GM23338 (cell line): Measurements from ENCODE around the gene CELF4. TPM values are rescaled to one million over a fixed set of nuclear protein-coding genes. Genes with fewer than 3 reads are reported as not detected.

ENCODE experiments used
- ATAC-seq: fragments of 200-7000 bp; cut with Tn5 transposase; 3 replicates; pipeline ENCODE4 v1.9.1; 2020
- DNase-seq: peaks from one replicate; pipeline ENCODE4 v3.0.0-alpha.2; 2015; ENCODE audit warnings: low spot score
- H2AFZ ChIP-seq: fragments of 200-600 bp; sonication (generic); 2 replicates; pipeline ENCODE4 v1.8.0; 2016; ENCODE audit warnings: antibody characterized with exemption, mild to moderate bottlenecking, moderate library complexity
- H3F3A ChIP-seq: fragments of 200-600 bp; sonication (generic); replicated peaks from 2 replicates; pipeline ENCODE4 v1.8.0; 2017; ENCODE audit warnings: antibody characterized with exemption, mixed run types, low read depth
- H3K27ac ChIP-seq: fragments of 200-600 bp; sonication (generic); 2 replicates; pipeline ENCODE4 v1.6.1; 2016; ENCODE audit warnings: low read depth
- H3K27me3 ChIP-seq: fragments of 200-600 bp; sonication (generic); 2 replicates; pipeline ENCODE4 v1.8.0; 2016; ENCODE audit warnings: mild to moderate bottlenecking, mixed run types, moderate library complexity; ENCODE audit not compliant: insufficient read depth
- H3K36me3 ChIP-seq: fragments of 200-600 bp; sonication (generic); 2 replicates; pipeline ENCODE4 v1.8.0; 2016; ENCODE audit warnings: mild to moderate bottlenecking; ENCODE audit not compliant: insufficient read depth
- H3K4me1 ChIP-seq: fragments of 200-600 bp; sonication (generic); 2 replicates; pipeline ENCODE4 v1.8.0; 2016; ENCODE audit warnings: mild to moderate bottlenecking, moderate library complexity; ENCODE audit not compliant: insufficient read depth
- H3K4me2 ChIP-seq: fragments of 200-600 bp; sonication (generic); 2 replicates; pipeline ENCODE4 v1.7.1; 2017; ENCODE audit warnings: mixed run types
- H3K4me3 ChIP-seq: fragments of 200-600 bp; sonication (generic); 2 replicates; pipeline ENCODE4 v1.6.1; 2016; ENCODE audit warnings: mixed run types
- H3K79me2 ChIP-seq: fragments of 200-600 bp; sonication (generic); replicated peaks from 2 replicates; pipeline ENCODE4 v1.8.0; 2017; ENCODE audit warnings: mild to moderate bottlenecking; ENCODE audit not compliant: insufficient read depth
- H3K9me2 ChIP-seq: fragments of 200-600 bp; sonication (generic); 2 replicates; pipeline ENCODE4 v1.8.0; 2017; ENCODE audit not compliant: insufficient read depth
- H4K20me1 ChIP-seq: fragments of 200-600 bp; sonication (generic); replicated peaks from 2 replicates; pipeline ENCODE4 v1.8.0; 2017; ENCODE audit warnings: mild to moderate bottlenecking; ENCODE audit not compliant: insufficient read depth
- H3K27ac Mint-ChIP-seq: 2 replicates; pipeline ENCODE4 v1.8.0; 2020; ENCODE audit warnings: inconsistent platforms, mild to moderate bottlenecking, moderate library complexity, mixed read lengths
- H3K27me3 Mint-ChIP-seq: 3 replicates; pipeline ENCODE4 v1.8.0; 2022; ENCODE audit warnings: low read depth, mild to moderate bottlenecking, moderate library complexity, mixed read lengths, inconsistent platforms; ENCODE audit not compliant: insufficient read depth, poor library complexity
- H3K36me3 Mint-ChIP-seq: 3 replicates; pipeline ENCODE4 v1.8.0; 2021; ENCODE audit warnings: low read depth, mild to moderate bottlenecking, inconsistent platforms, moderate library complexity, mixed read lengths
- H3K4me1 Mint-ChIP-seq: 3 replicates; pipeline ENCODE4 v1.8.0; 2020; ENCODE audit warnings: mild to moderate bottlenecking, inconsistent platforms, mixed read lengths
- H3K4me3 Mint-ChIP-seq: 3 replicates; pipeline ENCODE4 v1.8.0; 2021; ENCODE audit warnings: moderate library complexity, mild to moderate bottlenecking, inconsistent platforms, mixed read lengths
- H3K9me3 Mint-ChIP-seq: 3 replicates; pipeline ENCODE4 v1.8.0; 2020; ENCODE audit warnings: moderate library complexity, mild to moderate bottlenecking, inconsistent platforms, mixed read lengths
- CREB1 ChIP-seq: fragments of 250-450 bp; sonication (Bioruptor Pico); IDR thresholded peaks from 2 replicates; pipeline ENCODE4 v1.5.0; 2020; ENCODE audit warnings: low read depth, mild to moderate bottlenecking, moderate library complexity
- EZH2 ChIP-seq: fragments of 200-600 bp; sonication (generic); IDR thresholded peaks from one replicate; pipeline ENCODE4 v1.8.0; 2017; ENCODE audit warnings: antibody characterized with exemption, mild to moderate bottlenecking, low read depth; ENCODE audit not compliant: unreplicated experiment
- EZH2phosphoT487 ChIP-seq: fragments of 200-600 bp; sonication (generic); IDR thresholded peaks from one replicate; pipeline ENCODE4 v1.8.1; 2018; ENCODE audit warnings: antibody characterized with exemption; ENCODE audit not compliant: unreplicated experiment
- JUNB ChIP-seq: IDR thresholded peaks from one replicate; pipeline ENCODE4 v1.6.1; 2016; ENCODE audit warnings: antibody characterized with exemption; ENCODE audit not compliant: unreplicated experiment
- NANOG ChIP-seq: IDR thresholded peaks from 2 replicates; pipeline ENCODE4 v1.6.1; 2016; ENCODE audit warnings: antibody characterized with exemption, borderline replicate concordance
- POLR2AphosphoS5 ChIP-seq: IDR thresholded peaks from 2 replicates; pipeline ENCODE4 v1.6.1; 2016; ENCODE audit warnings: antibody characterized with exemption, low read depth
- STAT1 ChIP-seq: IDR thresholded peaks from one replicate; pipeline ENCODE4 v1.6.1; 2016; ENCODE audit warnings: antibody characterized with exemption; ENCODE audit not compliant: unreplicated experiment
- ZNF114 ChIP-seq: fragments of 250-450 bp; sonication (Bioruptor Pico); IDR thresholded peaks from 2 replicates; pipeline ENCODE4 v1.5.0; 2020; ENCODE audit warnings: mild to moderate bottlenecking, moderate library complexity
- ZNF331 ChIP-seq: fragments of 250-450 bp; sonication (Bioruptor Pico); IDR thresholded peaks from 2 replicates; pipeline ENCODE4 v1.5.0; 2020; ENCODE audit warnings: low read depth, mild to moderate bottlenecking, moderate library complexity
- polyA plus RNA-seq: library from polyadenylated mRNA; unstranded; fragments of >200 nt; fragmentation: Nextera tagmentation; extraction: Ambion mirVana; gene quantifications from 2 replicates; pipeline ENCODE4 v1.2.1, GENCODE V29; 2016
- total RNA-seq: library from RNA; depleted of rRNA; stranded (reverse); fragments of >200 nt; shearing (Covaris generic); gene quantifications from 2 replicates; pipeline ENCODE4 v1.2.3, GENCODE V29; 2014
- TF ChIP-seq, protein P1 (sequence below), 2 experiments: fragments of 200-600 bp in 1 of 2; sonication (generic) in 1 of 2; conservative IDR thresholded peaks; 2 replicates each; pipeline versions ENCODE4 v1.5.1 to v1.6.1; 2016 to 2017; ENCODE audit warnings: antibody characterized with exemption in 2 of 2, low read depth in 2 of 2, mild to moderate bottlenecking in 2 of 2, moderate library complexity in 1 of 2
- TF ChIP-seq, protein P2 (sequence below): fragments of 250-450 bp; sonication (Bioruptor Pico); IDR thresholded peaks from 2 replicates; pipeline ENCODE4 v1.5.0; 2020; ENCODE audit warnings: mild to moderate bottlenecking, moderate library complexity
- TF ChIP-seq, protein P3 (sequence below): IDR thresholded peaks from one replicate; pipeline ENCODE4 v1.6.1; 2018; ENCODE audit warnings: antibody characterized with exemption; ENCODE audit not compliant: unreplicated experiment
- TF ChIP-seq, protein P4 (sequence below): IDR thresholded peaks from 2 replicates; pipeline ENCODE4 v1.6.1; 2016; ENCODE audit warnings: antibody characterized with exemption

The CELF4 gene
- total and polyA plus RNA-seq, 2 experiments from 2014 or later, result 2.6 to 6.7 TPM

DNA sequence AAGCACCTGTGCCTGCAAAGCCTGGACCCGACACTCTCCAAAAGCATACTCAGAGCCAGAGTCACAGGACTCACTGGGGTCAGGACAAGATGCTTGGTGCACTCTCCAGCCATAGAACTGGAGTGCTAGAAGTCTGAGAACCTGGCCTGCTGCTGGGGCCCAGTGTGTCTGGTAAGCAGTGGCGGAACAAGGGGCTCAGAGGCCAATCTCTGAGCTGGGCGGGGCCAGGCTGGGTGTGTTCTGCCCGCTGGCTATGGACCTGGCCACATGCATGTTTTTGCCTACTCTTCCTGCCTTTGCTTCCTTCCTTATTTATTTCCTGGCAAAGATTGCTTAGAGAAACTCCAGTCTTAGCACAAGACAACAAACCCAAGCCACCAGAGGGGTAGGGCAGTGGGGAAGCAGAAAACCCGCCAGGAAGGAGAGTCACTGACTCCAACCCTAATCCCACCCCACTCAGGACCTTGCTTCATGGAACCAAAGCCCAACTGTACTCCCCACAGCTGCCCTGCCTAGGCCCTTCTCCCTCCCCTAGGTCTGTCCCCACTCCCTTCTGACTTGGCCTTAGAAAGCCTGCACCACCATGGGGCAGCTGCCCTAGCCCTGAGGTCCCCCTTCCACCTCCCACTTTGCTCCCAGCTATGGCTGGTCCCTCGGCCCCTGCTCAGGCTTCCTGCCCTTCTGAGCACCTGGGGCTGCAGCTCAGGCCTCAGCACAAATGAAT, 315.5 kb downstream of the CELF4 start:
- H3K9me3 Mint-ChIP-seq, result no peaks in the 10 kb centered on the region
- Histone ChIP-seq H3K4me3 (no peak overlapping the region), H3K79me2 (no peaks in the 10 kb centered on the region), H3K27ac (no peak overlapping the region), H3F3A (peaks cover 4% of the 10 kb centered on the region; the same call in 1 of the 2 replicates), H3K4me2 (no peak overlapping the region), H3K36me3 (no peaks in the 10 kb centered on the region), H2AFZ (no peak overlapping the region), H3K27me3 (peaks cover 34% of the 10 kb centered on the region), H3K4me1 (peaks cover 4% of the 10 kb centered on the region; the same call in 1 of the 2 replicates), H3K9me2 (no peaks in the 10 kb centered on the region), H4K20me1 (peaks cover 9% of the 10 kb centered on the region; the same call in 1 of the 2 replicates)
- peaks cover 28% of the 10 kb centered on the region for H3K27me3 Mint-ChIP-seq
- ATAC-seq (no peak), DNase-seq (no peak)
- peaks cover 36% of the 10 kb centered on the region for H3K4me1 Mint-ChIP-seq
- H3K36me3 Mint-ChIP-seq, result no peaks in the 10 kb centered on the region
- no peak for TF ChIP-seq NANOG
- no peak for TF ChIP-seq POLR2AphosphoS5
- TF ChIP-seq ZNF114 (CRISPR knock-in tag), result no peak
- no peak for TF ChIP-seq STAT1
- no peak for TF ChIP-seq EZH2
- TF ChIP-seq, protein P1, sequence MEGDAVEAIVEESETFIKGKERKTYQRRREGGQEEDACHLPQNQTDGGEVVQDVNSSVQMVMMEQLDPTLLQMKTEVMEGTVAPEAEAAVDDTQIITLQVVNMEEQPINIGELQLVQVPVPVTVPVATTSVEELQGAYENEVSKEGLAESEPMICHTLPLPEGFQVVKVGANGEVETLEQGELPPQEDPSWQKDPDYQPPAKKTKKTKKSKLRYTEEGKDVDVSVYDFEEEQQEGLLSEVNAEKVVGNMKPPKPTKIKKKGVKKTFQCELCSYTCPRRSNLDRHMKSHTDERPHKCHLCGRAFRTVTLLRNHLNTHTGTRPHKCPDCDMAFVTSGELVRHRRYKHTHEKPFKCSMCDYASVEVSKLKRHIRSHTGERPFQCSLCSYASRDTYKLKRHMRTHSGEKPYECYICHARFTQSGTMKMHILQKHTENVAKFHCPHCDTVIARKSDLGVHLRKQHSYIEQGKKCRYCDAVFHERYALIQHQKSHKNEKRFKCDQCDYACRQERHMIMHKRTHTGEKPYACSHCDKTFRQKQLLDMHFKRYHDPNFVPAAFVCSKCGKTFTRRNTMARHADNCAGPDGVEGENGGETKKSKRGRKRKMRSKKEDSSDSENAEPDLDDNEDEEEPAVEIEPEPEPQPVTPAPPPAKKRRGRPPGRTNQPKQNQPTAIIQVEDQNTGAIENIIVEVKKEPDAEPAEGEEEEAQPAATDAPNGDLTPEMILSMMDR (conservative IDR thresholded peaks at IDR 0.05; ENCODE audit: low read depth in 2 of 2), result no peak
- TF ChIP-seq, protein P2, sequence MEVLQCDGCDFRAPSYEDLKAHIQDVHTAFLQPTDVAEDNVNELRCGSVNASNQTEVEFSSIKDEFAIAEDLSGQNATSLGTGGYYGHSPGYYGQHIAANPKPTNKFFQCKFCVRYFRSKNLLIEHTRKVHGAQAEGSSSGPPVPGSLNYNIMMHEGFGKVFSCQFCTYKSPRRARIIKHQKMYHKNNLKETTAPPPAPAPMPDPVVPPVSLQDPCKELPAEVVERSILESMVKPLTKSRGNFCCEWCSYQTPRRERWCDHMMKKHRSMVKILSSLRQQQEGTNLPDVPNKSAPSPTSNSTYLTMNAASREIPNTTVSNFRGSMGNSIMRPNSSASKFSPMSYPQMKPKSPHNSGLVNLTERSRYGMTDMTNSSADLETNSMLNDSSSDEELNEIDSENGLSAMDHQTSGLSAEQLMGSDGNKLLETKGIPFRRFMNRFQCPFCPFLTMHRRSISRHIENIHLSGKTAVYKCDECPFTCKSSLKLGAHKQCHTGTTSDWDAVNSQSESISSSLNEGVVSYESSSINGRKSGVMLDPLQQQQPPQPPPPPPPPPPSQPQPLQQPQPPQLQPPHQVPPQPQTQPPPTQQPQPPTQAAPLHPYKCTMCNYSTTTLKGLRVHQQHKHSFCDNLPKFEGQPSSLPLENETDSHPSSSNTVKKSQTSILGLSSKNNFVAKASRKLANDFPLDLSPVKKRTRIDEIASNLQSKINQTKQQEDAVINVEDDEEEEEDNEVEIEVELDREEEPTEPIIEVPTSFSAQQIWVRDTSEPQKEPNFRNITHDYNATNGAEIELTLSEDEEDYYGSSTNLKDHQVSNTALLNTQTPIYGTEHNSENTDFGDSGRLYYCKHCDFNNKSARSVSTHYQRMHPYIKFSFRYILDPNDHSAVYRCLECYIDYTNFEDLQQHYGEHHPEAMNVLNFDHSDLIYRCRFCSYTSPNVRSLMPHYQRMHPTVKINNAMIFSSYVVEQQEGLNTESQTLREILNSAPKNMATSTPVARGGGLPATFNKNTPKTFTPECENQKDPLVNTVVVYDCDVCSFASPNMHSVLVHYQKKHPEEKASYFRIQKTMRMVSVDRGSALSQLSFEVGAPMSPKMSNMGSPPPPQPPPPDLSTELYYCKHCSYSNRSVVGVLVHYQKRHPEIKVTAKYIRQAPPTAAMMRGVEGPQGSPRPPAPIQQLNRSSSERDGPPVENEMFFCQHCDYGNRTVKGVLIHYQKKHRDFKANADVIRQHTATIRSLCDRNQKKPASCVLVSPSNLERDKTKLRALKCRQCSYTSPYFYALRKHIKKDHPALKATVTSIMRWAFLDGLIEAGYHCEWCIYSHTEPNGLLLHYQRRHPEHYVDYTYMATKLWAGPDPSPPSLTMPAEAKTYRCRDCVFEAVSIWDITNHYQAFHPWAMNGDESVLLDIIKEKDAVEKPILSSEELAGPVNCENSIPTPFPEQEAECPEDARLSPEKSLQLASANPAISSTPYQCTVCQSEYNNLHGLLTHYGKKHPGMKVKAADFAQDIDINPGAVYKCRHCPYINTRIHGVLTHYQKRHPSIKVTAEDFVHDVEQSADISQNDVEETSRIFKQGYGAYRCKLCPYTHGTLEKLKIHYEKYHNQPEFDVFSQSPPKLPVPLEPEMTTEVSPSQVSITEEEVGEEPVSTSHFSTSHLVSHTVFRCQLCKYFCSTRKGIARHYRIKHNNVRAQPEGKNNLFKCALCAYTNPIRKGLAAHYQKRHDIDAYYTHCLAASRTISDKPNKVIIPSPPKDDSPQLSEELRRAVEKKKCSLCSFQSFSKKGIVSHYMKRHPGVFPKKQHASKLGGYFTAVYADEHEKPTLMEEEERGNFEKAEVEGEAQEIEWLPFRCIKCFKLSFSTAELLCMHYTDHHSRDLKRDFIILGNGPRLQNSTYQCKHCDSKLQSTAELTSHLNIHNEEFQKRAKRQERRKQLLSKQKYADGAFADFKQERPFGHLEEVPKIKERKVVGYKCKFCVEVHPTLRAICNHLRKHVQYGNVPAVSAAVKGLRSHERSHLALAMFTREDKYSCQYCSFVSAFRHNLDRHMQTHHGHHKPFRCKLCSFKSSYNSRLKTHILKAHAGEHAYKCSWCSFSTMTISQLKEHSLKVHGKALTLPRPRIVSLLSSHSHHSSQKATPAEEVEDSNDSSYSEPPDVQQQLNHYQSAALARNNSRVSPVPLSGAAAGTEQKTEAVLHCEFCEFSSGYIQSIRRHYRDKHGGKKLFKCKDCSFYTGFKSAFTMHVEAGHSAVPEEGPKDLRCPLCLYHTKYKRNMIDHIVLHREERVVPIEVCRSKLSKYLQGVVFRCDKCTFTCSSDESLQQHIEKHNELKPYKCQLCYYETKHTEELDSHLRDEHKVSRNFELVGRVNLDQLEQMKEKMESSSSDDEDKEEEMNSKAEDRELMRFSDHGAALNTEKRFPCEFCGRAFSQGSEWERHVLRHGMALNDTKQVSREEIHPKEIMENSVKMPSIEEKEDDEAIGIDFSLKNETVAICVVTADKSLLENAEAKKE (CRISPR knock-in tag), result no peak
- no peak for TF ChIP-seq EZH2phosphoT487
- TF ChIP-seq JUNB, result no peak
- TF ChIP-seq, protein P3, sequence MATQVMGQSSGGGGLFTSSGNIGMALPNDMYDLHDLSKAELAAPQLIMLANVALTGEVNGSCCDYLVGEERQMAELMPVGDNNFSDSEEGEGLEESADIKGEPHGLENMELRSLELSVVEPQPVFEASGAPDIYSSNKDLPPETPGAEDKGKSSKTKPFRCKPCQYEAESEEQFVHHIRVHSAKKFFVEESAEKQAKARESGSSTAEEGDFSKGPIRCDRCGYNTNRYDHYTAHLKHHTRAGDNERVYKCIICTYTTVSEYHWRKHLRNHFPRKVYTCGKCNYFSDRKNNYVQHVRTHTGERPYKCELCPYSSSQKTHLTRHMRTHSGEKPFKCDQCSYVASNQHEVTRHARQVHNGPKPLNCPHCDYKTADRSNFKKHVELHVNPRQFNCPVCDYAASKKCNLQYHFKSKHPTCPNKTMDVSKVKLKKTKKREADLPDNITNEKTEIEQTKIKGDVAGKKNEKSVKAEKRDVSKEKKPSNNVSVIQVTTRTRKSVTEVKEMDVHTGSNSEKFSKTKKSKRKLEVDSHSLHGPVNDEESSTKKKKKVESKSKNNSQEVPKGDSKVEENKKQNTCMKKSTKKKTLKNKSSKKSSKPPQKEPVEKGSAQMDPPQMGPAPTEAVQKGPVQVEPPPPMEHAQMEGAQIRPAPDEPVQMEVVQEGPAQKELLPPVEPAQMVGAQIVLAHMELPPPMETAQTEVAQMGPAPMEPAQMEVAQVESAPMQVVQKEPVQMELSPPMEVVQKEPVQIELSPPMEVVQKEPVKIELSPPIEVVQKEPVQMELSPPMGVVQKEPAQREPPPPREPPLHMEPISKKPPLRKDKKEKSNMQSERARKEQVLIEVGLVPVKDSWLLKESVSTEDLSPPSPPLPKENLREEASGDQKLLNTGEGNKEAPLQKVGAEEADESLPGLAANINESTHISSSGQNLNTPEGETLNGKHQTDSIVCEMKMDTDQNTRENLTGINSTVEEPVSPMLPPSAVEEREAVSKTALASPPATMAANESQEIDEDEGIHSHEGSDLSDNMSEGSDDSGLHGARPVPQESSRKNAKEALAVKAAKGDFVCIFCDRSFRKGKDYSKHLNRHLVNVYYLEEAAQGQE, result no peak
- TF ChIP-seq ZNF331 (CRISPR knock-in tag), result no peak
- TF ChIP-seq, protein P4, sequence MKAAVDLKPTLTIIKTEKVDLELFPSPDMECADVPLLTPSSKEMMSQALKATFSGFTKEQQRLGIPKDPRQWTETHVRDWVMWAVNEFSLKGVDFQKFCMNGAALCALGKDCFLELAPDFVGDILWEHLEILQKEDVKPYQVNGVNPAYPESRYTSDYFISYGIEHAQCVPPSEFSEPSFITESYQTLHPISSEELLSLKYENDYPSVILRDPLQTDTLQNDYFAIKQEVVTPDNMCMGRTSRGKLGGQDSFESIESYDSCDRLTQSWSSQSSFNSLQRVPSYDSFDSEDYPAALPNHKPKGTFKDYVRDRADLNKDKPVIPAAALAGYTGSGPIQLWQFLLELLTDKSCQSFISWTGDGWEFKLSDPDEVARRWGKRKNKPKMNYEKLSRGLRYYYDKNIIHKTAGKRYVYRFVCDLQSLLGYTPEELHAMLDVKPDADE, result no peak
- no peak for TF ChIP-seq CREB1 (CRISPR knock-in tag)
- no peak overlapping the region for H3K4me3 Mint-ChIP-seq
- H3K27ac Mint-ChIP-seq, result no peak overlapping the region
